Activated CD8-positive, alpha-beta T cell treated with anti-CD3 and anti-CD28 coated beads for 36 hours (primary cell): ENCODE results near the gene CSNK1A1. TPM values are rescaled to one million over a fixed set of nuclear protein-coding genes. Genes with fewer than 3 reads are reported as not detected.
A peak's percentile ranks its signal among the peaks of the same experiment; 100 is the strongest.

Experiments
- ATAC-seq: fragments of 200-7000 bp; cut with Tn5 transposase; one replicate; pipeline ENCODE4 v1.10.0; 2021; ENCODE audit warnings: mild to moderate bottlenecking, moderate library complexity
- CTCF ChIA-PET: fragments of 350-600 bp; sonication (Branson Sonifier 250); formaldehyde crosslinking; loops from one replicate; lab custom pipeline; 2021; ENCODE audit warnings: antibody characterized with exemption; lab: Charles Lee
- POLR2A ChIA-PET: fragments of 350-600 bp; sonication (Branson Sonifier 250); formaldehyde crosslinking; loops from one replicate; lab custom pipeline; 2021; ENCODE audit warnings: antibody characterized with exemption; lab: Charles Lee
- DNase-seq: peaks from one replicate; pipeline ENCODE4 v3.0.0-alpha.2; 2020
- H3K27ac Mint-ChIP-seq: one replicate; pipeline ENCODE4 v1.8.0; 2021; ENCODE audit warnings: mild to moderate bottlenecking, mixed read lengths
- H3K27me3 Mint-ChIP-seq: one replicate; pipeline ENCODE4 v1.8.0; 2021; ENCODE audit warnings: mixed read lengths
- H3K36me3 Mint-ChIP-seq: one replicate; pipeline ENCODE4 v1.8.0; 2021; ENCODE audit warnings: low read depth, mixed read lengths
- H3K4me1 Mint-ChIP-seq: one replicate; pipeline ENCODE4 v1.8.0; 2021; ENCODE audit warnings: low read depth, mixed read lengths
- H3K4me3 Mint-ChIP-seq: one replicate; pipeline ENCODE4 v1.8.0; 2021; ENCODE audit warnings: mild to moderate bottlenecking, moderate library complexity, mixed read lengths
- H3K9me3 Mint-ChIP-seq: one replicate; pipeline ENCODE4 v1.8.0; 2021; ENCODE audit warnings: mixed read lengths
- intact Hi-C: fragments of 100-400 bp; cut with micrococcal nuclease; formaldehyde crosslinking; loops from one replicate; pipeline ENCODE4 v1.10.0; 2022
- total RNA-seq, 2 experiments: library from RNA; stranded (reverse); gene quantifications; one replicate each; pipeline ENCODE4 v1.2.3, GENCODE V29; 2021
- TF ChIP-seq, protein P1 (sequence below): fragments of 200-600 bp; IDR thresholded peaks from one replicate; pipeline ENCODE4 v1.8.0; 2022; ENCODE audit warnings: antibody characterized with exemption, mild to moderate bottlenecking

CSNK1A1 gene
- total RNA-seq, 2 experiments from 2014 or later, result 154 to 168 TPM

DNA sequence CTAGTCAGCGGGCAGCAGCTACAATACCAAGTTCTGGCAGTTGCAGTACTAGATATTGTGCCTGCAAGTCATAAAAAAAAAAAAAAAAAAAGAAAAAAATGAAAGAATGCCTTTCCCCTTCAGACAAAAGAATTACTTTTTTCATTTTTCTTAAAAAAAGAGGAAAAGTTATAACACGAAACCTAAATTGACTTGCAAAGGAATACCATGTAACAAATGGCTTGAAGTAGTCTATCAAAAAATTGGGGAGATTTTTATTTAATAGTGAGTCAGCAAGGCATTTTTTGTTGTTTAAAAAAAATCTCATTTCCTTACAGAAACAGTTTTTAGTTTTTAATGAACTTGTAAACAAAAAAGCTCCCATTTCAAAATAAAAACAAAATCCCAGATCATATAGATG, 55.6 kb downstream of the CSNK1A1 start:
- CTCF ChIA-PET, result interaction anchor here (1.0 kb wide), 1 partner anchor 124 kb away, joined by 4 read pairs; no protein-coding TSS in a partner anchor
- no peak overlapping the region for H3K4me3 Mint-ChIP-seq
- no peak for DNase-seq
- H3K27me3 Mint-ChIP-seq, result no peaks in the 10 kb centered on the region
- no peak for ATAC-seq
- intact Hi-C loops, result no loop called here
- no peaks in the 10 kb centered on the region for H3K9me3 Mint-ChIP-seq
- POLR2A ChIA-PET, result no interaction called here
- TF ChIP-seq, protein P1, sequence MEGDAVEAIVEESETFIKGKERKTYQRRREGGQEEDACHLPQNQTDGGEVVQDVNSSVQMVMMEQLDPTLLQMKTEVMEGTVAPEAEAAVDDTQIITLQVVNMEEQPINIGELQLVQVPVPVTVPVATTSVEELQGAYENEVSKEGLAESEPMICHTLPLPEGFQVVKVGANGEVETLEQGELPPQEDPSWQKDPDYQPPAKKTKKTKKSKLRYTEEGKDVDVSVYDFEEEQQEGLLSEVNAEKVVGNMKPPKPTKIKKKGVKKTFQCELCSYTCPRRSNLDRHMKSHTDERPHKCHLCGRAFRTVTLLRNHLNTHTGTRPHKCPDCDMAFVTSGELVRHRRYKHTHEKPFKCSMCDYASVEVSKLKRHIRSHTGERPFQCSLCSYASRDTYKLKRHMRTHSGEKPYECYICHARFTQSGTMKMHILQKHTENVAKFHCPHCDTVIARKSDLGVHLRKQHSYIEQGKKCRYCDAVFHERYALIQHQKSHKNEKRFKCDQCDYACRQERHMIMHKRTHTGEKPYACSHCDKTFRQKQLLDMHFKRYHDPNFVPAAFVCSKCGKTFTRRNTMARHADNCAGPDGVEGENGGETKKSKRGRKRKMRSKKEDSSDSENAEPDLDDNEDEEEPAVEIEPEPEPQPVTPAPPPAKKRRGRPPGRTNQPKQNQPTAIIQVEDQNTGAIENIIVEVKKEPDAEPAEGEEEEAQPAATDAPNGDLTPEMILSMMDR, result no peak
- peaks cover 2% of the 10 kb centered on the region for H3K4me1 Mint-ChIP-seq
- no peak overlapping the region for H3K27ac Mint-ChIP-seq
- peaks cover 27% of the 10 kb centered on the region for H3K36me3 Mint-ChIP-seq

DNA sequence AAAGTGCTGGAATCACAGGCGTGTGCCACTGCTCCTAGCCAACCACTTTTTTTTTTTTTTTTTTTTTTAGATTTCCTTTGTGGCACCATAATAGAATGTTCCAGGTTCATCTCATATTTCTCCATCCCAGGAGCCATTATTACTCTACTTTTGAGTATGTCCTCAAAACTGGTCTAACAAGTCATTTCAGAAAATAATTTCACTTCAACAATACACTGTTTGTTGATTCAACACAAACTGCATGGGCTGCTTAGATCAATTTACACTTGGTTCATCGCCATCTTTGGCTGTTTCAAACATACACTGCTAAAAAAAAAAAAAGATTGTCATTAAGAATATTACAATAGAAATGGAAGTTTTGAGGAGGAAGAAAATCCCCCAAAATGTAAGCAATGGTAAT, 57.9 kb downstream of the CSNK1A1 start:
- Mint-ChIP-seq H3K4me3 (no peak overlapping the region), H3K27ac (no peak overlapping the region), H3K4me1 (peaks cover 2% of the 10 kb centered on the region), H3K36me3 (peaks cover 21% of the 10 kb centered on the region), H3K9me3 (no peaks in the 10 kb centered on the region), H3K27me3 (no peaks in the 10 kb centered on the region)
- no peak for ATAC-seq
- intact Hi-C loops, result no loop called here
- CTCF ChIA-PET, result interaction anchor here (1.3 kb wide), 1 partner anchor 10 kb away, joined by 3 read pairs; no protein-coding TSS in a partner anchor
- POLR2A ChIA-PET, result no interaction called here
- DNase-seq, result no peak
- TF ChIP-seq, protein P1, result no peak

DNA sequence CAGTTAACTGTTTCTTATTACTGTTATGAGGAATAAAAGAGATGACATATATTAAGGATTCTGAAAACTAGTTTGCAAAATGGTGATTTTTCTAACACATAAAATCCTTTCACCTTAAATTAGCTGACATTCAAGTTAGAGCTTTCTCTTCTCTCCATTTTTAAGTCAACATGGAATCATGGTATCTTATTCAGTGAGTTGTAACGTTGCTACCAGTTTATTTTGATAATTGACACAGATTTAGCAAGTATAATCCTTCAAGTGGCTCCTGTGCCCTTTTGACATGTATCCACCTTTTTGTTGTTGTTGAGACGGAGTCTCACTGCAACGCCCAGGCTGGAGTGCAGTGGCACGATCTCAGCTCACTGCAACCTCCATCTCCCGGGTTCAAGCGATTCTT, 58.5 kb downstream of the CSNK1A1 start:
- Mint-ChIP-seq H3K4me3 (no peak overlapping the region), H3K9me3 (no peaks in the 10 kb centered on the region), H3K27ac (peak overlapping the region; percentile 10), H3K4me1 (peaks cover 2% of the 10 kb centered on the region), H3K36me3 (peaks cover 21% of the 10 kb centered on the region), H3K27me3 (no peaks in the 10 kb centered on the region)
- DNase-seq (no peak), ATAC-seq (no peak)
- TF ChIP-seq, protein P1, result no peak
- ChIA-PET POLR2A (no interaction called here), CTCF (interaction anchor here (1.3 to 1.4 kb wide), 2 partner anchors 10 to 70 kb away, joined by 3 read pairs; no protein-coding TSS in a partner anchor)
- intact Hi-C loops, result no loop called here

DNA sequence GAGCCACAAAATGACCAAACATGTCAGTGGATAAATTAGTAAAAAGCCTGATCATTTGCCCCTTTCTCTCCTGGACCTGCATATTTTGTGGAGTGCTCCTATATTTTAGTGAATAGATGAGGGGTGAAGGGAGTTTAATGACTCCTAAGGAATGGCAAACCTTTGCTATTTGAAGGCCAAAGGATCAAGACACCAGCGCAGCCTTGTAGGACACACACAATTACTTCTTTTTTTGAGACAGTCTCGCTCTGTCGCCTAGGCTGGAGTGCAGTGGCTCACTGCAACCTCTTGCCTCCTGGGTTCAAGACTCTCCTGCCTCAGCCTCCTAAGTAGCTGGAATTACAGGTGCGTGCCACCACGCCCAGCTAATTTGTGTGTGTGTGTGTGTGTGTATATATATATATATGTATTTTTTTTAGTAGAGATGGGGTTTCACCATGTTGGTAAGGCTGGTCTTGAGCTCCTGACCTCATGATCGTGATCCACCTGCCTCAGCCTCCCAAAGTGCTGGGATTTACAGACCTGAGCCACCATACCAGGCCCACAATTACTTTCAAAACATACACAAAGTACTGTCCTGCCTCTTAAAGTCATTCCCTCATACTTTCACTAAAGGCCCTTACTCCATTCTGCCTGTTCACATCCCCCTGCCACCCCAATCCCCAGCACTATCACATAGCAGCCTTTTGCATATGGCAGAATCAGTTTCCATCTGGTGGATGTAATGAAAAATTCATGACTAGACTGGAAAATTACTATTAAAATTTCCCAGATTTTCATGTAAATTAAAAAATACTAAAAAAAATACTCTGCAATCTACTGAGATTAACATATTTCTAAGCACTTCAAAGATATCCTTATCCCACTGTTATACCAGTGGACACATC, 60.4 kb downstream of the CSNK1A1 start:
- Mint-ChIP-seq H3K9me3 (no peaks in the 10 kb centered on the region), H3K27ac (no peak overlapping the region), H3K36me3 (peaks cover 16% of the 10 kb centered on the region), H3K4me3 (no peak overlapping the region), H3K27me3 (no peaks in the 10 kb centered on the region), H3K4me1 (peaks cover 2% of the 10 kb centered on the region)
- DNase-seq (no peak), ATAC-seq (no peak)
- ChIA-PET CTCF (interaction anchor here (0.5 to 0.8 kb wide), 2 partner anchors 9 to 16 kb away, joined by 3 to 4 read pairs; no protein-coding TSS in a partner anchor), POLR2A (interaction anchor here (0.6 to 0.7 kb wide), 2 partner anchors 43 to 118 kb away, joined by 3 read pairs; no protein-coding TSS in a partner anchor)
- intact Hi-C loops, result no loop called here
- TF ChIP-seq, protein P1, result no peak

DNA sequence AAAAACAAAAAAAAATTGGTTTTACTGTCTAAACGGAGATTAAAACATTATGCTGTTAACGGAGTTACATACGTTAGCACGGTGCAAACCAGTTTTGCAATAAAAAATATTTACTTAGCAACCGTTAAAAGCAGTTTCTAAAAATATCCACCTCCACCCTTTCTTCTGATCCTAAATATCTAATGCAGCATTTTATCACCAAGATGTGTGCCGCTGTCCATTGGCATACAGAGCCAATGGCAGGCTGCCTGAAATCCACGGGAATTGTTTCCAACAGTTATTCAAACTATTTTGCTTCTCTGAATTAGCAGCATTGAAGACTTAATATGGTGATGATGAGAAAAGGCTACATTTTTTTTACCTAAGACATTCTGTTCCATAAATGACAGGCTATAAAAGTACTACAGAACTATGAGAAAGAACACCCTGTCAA, 61.6 kb downstream of the CSNK1A1 start:
- TF ChIP-seq, protein P1, result no peak
- intact Hi-C loops, result no loop called here
- Mint-ChIP-seq H3K9me3 (no peaks in the 10 kb centered on the region), H3K4me1 (peaks cover 2% of the 10 kb centered on the region), H3K36me3 (peaks cover 7% of the 10 kb centered on the region), H3K27ac (no peak overlapping the region), H3K4me3 (no peak overlapping the region), H3K27me3 (no peaks in the 10 kb centered on the region)
- DNase-seq (no peak), ATAC-seq (no peak)
- ChIA-PET POLR2A (no interaction called here), CTCF (no interaction called here)
